ENCODE data around the gene CASP9. TPM values are rescaled to one million over a fixed set of nuclear protein-coding genes. Genes with fewer than 3 reads are reported as not detected.

CASP9 gene
- total and polyA plus RNA-seq, 2 experiments from 2014 or later = 7.7 to 25.0 TPM

DNA sequence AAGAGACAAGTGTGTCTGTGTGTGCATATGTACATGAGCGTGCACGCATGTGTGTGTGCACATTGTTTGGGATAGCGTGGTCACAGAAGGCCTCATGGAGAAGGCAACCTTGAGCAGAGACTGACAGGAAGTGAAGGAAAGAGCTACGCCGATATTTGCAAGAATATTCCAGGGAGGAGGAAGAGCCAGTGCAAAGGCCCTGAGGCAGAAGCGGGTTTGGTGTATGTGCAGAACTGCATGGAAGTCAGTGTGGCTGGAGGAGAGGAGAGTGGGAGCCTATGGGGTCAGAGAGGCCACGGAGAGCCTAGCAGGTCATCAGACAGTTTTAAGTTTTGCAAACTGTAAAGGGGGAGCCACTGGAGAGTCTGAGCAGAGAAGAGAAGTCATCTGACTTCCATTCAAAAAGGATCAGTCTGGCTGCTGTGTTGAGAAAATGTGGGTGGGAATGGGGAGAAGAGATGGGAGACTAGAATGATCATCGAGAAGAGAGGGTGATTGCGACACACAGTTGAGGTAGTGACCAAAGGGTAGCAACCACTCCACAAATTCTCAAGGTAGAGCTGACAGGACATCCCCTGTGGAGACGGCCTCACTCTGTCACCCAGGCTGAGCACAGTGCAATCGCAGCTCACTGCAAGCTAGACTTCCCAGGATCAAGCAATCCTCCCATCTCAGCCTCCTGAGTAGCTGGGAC is 44.2 kb downstream of the CASP9 start (continued):
- TF ChIP-seq, protein P1, sequence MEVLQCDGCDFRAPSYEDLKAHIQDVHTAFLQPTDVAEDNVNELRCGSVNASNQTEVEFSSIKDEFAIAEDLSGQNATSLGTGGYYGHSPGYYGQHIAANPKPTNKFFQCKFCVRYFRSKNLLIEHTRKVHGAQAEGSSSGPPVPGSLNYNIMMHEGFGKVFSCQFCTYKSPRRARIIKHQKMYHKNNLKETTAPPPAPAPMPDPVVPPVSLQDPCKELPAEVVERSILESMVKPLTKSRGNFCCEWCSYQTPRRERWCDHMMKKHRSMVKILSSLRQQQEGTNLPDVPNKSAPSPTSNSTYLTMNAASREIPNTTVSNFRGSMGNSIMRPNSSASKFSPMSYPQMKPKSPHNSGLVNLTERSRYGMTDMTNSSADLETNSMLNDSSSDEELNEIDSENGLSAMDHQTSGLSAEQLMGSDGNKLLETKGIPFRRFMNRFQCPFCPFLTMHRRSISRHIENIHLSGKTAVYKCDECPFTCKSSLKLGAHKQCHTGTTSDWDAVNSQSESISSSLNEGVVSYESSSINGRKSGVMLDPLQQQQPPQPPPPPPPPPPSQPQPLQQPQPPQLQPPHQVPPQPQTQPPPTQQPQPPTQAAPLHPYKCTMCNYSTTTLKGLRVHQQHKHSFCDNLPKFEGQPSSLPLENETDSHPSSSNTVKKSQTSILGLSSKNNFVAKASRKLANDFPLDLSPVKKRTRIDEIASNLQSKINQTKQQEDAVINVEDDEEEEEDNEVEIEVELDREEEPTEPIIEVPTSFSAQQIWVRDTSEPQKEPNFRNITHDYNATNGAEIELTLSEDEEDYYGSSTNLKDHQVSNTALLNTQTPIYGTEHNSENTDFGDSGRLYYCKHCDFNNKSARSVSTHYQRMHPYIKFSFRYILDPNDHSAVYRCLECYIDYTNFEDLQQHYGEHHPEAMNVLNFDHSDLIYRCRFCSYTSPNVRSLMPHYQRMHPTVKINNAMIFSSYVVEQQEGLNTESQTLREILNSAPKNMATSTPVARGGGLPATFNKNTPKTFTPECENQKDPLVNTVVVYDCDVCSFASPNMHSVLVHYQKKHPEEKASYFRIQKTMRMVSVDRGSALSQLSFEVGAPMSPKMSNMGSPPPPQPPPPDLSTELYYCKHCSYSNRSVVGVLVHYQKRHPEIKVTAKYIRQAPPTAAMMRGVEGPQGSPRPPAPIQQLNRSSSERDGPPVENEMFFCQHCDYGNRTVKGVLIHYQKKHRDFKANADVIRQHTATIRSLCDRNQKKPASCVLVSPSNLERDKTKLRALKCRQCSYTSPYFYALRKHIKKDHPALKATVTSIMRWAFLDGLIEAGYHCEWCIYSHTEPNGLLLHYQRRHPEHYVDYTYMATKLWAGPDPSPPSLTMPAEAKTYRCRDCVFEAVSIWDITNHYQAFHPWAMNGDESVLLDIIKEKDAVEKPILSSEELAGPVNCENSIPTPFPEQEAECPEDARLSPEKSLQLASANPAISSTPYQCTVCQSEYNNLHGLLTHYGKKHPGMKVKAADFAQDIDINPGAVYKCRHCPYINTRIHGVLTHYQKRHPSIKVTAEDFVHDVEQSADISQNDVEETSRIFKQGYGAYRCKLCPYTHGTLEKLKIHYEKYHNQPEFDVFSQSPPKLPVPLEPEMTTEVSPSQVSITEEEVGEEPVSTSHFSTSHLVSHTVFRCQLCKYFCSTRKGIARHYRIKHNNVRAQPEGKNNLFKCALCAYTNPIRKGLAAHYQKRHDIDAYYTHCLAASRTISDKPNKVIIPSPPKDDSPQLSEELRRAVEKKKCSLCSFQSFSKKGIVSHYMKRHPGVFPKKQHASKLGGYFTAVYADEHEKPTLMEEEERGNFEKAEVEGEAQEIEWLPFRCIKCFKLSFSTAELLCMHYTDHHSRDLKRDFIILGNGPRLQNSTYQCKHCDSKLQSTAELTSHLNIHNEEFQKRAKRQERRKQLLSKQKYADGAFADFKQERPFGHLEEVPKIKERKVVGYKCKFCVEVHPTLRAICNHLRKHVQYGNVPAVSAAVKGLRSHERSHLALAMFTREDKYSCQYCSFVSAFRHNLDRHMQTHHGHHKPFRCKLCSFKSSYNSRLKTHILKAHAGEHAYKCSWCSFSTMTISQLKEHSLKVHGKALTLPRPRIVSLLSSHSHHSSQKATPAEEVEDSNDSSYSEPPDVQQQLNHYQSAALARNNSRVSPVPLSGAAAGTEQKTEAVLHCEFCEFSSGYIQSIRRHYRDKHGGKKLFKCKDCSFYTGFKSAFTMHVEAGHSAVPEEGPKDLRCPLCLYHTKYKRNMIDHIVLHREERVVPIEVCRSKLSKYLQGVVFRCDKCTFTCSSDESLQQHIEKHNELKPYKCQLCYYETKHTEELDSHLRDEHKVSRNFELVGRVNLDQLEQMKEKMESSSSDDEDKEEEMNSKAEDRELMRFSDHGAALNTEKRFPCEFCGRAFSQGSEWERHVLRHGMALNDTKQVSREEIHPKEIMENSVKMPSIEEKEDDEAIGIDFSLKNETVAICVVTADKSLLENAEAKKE (CRISPR knock-in tag; IDR thresholded peaks at IDR 0.05) = no peak
- TF ChIP-seq, protein P2, sequence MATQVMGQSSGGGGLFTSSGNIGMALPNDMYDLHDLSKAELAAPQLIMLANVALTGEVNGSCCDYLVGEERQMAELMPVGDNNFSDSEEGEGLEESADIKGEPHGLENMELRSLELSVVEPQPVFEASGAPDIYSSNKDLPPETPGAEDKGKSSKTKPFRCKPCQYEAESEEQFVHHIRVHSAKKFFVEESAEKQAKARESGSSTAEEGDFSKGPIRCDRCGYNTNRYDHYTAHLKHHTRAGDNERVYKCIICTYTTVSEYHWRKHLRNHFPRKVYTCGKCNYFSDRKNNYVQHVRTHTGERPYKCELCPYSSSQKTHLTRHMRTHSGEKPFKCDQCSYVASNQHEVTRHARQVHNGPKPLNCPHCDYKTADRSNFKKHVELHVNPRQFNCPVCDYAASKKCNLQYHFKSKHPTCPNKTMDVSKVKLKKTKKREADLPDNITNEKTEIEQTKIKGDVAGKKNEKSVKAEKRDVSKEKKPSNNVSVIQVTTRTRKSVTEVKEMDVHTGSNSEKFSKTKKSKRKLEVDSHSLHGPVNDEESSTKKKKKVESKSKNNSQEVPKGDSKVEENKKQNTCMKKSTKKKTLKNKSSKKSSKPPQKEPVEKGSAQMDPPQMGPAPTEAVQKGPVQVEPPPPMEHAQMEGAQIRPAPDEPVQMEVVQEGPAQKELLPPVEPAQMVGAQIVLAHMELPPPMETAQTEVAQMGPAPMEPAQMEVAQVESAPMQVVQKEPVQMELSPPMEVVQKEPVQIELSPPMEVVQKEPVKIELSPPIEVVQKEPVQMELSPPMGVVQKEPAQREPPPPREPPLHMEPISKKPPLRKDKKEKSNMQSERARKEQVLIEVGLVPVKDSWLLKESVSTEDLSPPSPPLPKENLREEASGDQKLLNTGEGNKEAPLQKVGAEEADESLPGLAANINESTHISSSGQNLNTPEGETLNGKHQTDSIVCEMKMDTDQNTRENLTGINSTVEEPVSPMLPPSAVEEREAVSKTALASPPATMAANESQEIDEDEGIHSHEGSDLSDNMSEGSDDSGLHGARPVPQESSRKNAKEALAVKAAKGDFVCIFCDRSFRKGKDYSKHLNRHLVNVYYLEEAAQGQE (IDR thresholded peaks at IDR 0.05; ENCODE audit: unreplicated experiment) = no peak

DNA sequence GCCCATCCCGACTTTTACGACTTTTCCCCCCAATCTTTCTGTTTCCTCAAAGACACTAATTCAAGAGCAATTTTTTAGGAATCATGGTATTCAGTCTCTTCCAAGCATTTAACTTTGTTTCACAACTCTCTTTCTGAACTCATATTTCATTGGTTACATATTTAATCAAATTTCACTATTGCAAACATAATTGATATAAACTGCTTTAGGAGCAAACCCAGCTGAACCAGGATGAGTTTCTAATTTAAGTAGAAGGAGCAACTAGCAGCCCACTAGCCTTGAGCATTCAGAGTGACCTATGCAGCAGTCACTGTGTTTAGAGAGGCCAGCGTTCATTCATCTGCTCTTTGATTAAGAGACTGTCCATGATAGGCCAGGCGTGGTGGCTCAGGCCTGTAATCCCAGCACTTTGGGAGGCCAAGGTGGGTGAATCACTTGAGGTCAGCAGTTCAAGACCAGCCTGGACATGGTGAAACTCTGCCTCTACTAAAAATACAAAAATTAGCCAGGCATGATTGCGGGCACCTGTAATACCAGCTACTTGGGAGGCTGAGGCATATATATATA is 46.3 kb downstream of the CASP9 start:
- Histone ChIP-seq H3K4me1 (ENCODE audit: insufficient read depth) (no peaks in the 10 kb centered on the region), H3K36me3 (ENCODE audit: insufficient read depth) (no peaks in the 10 kb centered on the region), H3K27ac (ENCODE audit: low read depth) (no peak overlapping the region), H3F3A (replicated peaks; ENCODE audit: low read depth) (no peaks in the 10 kb centered on the region), H2AFZ (no peak overlapping the region), H3K9me2 (ENCODE audit: insufficient read depth) (no peaks in the 10 kb centered on the region), H3K27me3 (ENCODE audit: insufficient read depth) (no peaks in the 10 kb centered on the region), H3K4me2 (no peak overlapping the region), H3K79me2 (replicated peaks; ENCODE audit: insufficient read depth) (no peaks in the 10 kb centered on the region), H3K4me3 (no peak overlapping the region), H4K20me1 (replicated peaks; ENCODE audit: insufficient read depth) (no peaks in the 10 kb centered on the region; the same call in 1 of the 2 replicates)
- H3K27me3 Mint-ChIP-seq (ENCODE audit: insufficient read depth, low read depth, poor library complexity) = peaks cover 1% of the 10 kb centered on the region
- H3K4me3 Mint-ChIP-seq = no peak overlapping the region
- ATAC-seq = no peak
- H3K36me3 Mint-ChIP-seq (ENCODE audit: low read depth) = no peaks in the 10 kb centered on the region
- no peak overlapping the region for H3K27ac Mint-ChIP-seq
- no peak for DNase-seq (ENCODE audit: low spot score)
- no peaks in the 10 kb centered on the region; the same call in 2 of the 3 replicates for H3K4me1 Mint-ChIP-seq
- H3K9me3 Mint-ChIP-seq = no peaks in the 10 kb centered on the region
- no peak for TF ChIP-seq CREB1 (CRISPR knock-in tag; IDR thresholded peaks at IDR 0.05; ENCODE audit: low read depth)
- TF ChIP-seq, protein P2 (IDR thresholded peaks at IDR 0.05; ENCODE audit: unreplicated experiment) = no peak
- TF ChIP-seq EZH2phosphoT487 (IDR thresholded peaks at IDR 0.05; ENCODE audit: unreplicated experiment) = no peak
- no peak for TF ChIP-seq EZH2 (IDR thresholded peaks at IDR 0.05; ENCODE audit: low read depth, unreplicated experiment)
- TF ChIP-seq STAT1 (IDR thresholded peaks at IDR 0.05; ENCODE audit: unreplicated experiment) = no peak
- TF ChIP-seq POLR2AphosphoS5 (IDR thresholded peaks at IDR 0.05; ENCODE audit: low read depth) = no peak
- no peak for TF ChIP-seq NANOG (IDR thresholded peaks at IDR 0.05; ENCODE audit: borderline replicate concordance)
- TF ChIP-seq ZNF331 (CRISPR knock-in tag; IDR thresholded peaks at IDR 0.05; ENCODE audit: low read depth) = no peak
